ENCODE results near the gene SOCS1.

The SOCS1 gene

DNA sequence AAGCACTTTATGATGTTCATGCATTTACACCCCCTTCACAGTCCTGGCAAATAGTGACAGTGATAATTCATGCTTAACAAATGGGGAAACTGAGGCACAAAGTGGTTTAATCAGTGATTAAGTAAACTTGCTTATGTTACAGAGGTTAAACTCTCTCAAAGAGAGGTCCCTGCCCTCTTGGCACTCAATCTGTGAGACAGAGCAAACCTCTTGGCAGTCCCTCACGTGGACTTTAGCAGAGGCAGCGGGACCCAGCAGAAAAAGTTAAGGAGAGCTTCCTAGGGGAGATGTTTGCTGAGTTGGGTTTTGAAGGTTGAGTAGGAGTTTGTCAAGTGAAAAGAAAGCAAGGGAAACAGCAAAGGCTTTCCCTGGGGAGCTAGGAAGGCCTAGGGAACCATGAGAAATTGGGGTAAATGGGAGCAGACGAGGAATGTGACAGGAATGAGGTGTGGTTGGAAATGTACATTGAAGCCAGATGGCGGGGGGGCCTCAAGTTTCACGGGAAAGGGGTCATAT, 10.7 kb downstream of the SOCS1 start:
- no peak for DNase-seq (ENCODE audit: low spot score)

DNA sequence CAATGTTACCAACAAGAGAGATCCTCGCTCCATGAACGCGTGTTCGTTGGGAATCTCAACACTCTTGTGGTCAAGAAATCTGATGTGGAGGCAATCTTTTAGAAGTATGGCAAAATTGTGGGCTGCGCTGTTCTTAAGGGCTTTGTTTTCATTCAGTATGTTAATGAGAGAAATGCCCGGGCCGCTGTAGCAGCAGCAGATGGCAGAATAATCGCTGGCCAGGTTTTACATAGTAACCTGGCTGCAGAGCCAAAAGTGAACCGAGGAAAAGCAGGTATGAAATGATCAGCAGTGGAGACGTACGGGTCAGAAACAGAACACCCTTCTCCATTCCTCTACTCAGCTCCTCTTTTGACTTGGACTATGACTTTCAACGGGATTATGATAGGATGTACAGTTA, 13.3 kb downstream of the SOCS1 start:
- DNase-seq (ENCODE audit: low spot score), result no peak

DNA sequence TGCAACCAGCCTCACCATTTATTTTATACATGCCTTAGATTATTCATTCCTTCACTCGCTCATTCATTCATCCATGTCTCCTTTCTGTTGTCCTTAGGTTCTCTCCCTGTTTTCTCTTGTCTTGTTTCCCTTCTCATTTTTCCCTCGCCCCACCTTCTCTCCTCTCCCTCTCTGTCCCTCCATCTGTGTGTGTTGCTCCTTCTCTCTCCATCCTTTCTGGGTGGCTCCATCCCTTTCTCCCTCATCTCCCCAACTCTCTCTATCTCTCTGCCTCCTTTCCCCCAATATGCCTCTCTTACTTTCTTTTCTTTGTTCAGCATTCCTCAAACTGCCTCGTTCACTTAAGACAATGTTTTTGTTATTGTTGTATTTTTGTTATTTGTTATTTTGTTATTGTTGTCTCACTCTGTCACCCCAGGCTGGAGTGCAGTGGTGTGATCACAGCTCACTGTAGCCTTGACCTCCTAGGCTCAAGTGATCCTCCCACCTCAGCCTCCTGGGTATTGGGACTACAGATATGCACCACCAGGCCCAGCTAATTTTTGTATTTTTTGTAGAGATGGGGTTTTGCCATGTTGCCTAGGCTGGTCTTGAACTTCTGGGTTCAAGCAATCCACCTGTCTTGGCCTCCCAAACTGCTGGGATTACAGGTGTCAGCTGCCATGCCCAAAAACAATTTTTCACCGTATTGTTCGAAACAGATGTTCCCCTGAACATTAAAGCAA, 14.4 kb downstream of the SOCS1 start:
- no peak for DNase-seq (ENCODE audit: low spot score)

DNA sequence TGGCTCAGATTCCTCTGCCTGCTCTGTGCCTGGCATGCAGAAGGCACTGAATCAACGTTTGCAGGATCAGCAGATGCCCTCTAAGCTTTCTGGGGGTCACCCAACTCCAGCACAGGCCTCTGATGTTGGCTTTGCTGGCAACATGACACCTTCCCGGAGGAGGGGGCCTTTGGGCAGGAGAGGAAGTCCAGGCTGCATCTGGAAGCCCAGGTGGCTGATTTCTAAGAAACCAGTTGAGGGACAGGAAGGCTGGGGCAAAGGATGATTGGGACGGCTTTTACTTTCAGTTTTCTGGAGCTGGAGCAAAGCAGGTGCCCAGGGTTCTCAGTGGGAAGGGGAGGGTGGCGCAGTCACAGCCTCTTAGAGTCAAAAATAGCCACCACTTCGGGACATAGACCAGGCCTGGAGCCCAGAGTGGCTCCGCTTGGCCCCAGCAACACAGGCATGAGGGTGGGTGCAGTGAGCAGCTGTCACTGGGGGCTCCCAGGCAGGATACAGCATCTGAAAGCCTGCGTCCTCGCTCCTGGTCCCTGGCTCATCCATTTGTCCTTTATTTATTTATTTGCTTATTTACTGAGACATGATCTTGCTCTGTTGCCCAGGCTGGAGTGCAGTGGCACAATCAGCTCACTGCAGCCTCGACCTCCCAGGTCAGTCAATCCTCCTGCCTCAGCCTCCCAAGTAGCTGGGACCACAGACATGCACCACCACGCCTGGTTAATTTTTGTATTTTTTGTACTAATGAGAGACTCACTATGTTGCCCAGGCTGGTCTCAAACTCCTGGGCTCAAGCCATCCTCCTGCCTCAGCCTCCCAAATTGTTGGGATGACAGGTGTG, 15.1 kb downstream of the SOCS1 start:
- DNase-seq (ENCODE audit: low spot score), result no peak

DNA sequence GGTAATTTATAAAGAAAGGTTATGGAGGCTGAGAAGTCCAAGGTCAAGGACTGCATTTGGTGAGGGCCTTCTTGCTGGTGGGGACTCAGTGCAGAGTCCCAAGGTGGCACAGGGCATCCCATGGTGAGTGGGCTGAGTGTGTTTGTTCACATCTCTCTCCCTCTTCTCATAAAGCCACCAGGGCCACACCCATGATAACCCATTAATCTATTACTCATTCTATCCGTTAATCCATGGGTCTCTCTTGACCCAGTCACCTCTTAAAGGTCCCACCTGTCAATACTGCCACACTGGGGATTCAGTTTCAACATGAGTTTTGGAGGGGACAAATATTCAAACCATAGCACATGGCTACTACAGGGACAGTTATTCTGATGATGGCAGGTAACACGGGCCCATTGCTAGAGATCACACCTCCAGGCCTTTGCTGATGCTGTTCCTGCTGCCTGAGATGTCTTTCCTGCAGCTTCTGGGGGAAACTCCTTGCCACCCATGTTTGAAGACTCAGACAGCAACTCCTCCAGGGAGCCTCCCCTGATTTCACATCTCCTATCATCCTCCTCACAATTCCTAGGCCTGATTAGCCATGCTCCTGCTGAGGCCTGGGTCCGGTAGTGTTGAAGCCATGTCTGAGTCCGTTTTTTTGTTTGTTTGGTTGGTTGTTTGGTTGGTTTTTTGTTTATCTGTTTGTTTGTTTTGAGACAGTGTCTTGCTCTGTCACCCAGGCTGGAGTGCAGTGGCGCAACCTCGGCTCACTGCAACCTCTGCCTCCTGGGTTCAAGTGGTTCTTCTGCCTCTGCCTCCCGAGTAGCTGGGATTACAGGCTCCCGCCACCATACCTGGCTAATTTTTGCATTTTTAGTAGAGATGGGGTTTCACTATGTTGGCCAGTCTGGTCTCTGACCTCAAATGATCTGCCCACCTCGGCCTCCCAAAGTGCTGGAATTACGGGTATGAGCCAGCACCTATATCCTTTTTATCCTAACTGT, 16.1 kb downstream of the SOCS1 start:
- no peak for DNase-seq (ENCODE audit: low spot score)

DNA sequence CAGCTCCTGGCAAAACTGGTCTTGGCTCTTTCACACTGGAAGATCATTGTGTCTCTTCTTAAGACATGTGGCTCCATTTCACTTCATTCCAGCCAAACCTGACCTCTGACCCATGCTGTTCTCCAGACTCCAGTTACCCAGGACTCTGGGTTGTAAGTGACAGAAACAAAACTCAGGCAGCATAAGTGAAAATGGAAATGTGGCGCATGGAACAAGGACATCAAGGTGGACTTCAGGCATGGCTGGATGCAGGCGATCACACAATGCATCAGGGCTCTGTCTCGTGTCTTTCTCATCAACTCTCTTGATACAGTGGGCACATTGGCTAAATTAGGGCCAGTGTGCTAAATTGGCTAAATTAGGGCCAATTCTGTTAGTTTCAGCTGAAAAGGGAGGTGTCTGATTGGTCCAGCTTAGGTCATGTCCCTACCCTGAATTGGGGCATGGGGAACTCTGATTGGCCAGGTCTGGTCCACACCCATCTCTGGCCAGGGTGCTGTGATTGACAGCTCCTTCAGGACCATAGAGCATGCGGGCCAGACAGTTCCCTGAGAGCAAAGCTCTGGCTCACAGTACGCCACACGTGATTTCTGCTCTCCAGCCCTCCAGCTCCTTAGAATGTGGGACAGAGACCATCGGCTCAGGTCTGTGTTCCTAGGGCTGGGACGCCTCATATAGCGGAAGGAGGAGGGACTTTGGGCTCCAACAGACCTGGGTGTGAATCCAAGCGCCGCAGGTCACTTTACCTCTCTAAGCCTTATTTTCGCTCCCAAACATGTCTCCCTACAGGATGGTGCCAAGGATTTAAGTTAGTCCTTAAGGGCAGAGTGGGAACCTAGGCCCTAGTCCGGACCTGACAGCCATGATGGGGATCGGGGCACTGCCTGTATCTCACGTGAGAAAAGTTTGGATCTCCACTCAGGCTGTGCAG, 17.5 kb downstream of the SOCS1 start:
- no peak for DNase-seq (ENCODE audit: low spot score)

DNA sequence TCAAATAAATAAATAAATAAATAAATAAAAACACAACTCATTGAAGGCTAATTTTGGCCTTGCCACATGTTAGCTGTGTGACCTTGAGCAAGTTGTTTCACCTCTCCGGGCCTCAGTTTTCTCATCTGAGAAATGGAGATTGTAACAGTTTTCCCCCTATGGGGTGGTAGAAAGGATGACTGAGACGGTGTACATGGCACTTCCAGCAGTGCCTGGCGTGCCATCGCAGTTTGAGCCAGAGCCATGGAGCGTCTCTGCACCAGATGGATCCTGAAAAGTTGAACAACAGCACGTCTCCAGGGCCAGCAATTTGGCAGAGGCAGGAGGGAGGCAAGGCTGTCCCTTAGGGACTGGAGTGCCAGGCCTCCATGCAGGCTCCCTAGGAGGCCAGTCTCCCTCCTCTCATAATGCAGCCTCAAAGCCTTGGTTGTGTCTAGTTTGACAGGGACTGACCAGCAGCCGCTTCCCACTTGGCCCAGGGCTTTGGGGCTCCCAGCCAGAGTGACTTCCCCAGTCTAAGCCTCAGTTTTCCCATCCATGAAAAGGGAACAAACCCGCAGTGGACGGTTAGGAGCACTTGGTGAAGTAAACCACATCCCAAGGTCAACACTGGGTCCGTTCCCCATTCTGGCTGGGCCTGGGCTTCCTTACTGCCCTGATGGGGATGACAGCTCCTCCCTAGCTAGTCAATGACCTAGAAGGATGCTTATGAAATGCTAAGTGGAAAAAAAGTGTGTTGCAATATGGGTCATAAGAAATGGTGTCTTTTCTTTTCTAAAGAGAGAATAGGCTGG, 19.3 kb downstream of the SOCS1 start:
- DNase-seq (ENCODE audit: low spot score), result no peak

DNA sequence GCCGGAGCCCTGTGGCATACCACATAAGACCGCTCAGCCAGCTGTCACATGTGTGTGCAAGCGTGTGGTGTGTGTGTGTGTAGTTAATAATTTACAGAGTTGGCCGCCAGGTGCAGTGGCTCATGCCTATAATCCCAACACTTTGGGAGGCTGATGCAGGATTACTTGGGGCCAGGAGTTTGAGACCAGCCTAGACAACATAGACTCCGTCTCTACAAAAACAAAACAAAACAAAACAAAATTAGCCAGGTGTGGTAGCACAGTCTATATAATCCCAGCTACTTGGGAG, 20.4 kb downstream of the SOCS1 start:
- no peak for DNase-seq (ENCODE audit: low spot score)

DNA sequence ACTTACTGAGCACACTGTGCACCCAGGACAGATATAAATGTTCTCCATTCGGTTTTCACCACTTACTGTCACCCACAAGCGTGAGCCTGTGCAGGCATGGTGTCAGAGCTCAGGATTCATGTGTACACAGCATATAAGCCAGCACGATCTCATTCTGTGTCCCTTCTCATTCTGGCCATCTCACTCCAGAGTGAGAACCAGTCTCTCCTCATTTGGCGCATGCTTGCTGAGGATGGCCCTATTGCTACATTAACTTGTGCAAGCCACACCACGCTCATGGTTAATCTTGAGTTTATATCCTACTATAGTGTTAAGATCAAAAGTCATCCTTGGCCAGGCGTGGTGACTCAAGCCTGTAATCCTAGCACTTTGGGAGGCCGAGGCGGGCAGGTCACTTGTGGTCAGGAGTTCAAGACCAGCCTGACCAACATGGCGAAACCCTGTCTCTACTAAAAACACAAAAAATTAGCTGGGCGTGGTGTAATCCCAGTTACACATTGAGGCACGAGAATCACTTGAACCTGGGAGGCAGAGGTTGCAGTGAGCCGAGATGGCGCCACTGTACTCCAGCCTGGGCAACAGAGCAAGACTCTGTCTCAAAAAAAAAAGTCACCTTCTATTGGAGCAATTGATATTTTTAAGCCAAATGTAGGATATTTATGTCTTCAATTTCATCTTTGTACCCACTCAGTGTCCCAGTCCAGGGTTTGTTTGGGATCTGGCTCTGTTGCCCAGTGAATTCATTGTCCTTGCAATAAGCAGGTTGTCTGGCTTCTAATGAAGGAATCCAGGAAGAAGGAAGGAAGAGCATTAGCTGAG, 20.9 kb downstream of the SOCS1 start:
- no peak for DNase-seq (ENCODE audit: low spot score)

DNA sequence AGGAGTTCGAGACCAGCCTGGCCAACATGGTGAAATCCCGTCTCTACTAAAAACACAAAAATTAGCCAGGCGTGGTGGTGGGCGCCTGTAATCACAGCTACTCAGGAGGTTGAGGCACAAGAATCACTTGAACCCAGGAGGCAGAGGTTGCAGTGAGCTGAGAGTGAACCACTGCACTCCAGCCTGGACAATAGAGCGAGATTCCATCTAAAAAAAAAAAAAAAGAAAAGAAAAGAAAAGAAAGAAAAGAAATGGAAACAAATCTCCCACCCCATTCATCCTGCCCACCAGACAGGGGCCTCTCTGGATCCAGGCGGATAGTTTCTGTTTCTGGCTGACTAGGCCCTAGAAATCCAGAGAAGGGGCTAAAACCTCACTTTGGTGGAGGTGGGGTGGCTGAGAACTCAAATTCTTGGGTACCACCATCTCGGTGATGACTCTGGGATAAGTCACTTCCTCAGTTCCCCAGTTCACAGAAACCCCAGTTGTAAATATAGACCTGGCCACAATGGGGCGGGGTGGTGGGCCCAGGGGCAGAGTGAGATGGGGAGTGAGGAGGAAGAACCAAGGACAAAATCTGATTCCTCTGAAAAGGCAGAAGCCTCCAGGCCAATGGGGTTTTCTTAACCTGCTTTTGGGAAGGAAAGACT, 22.2 kb downstream of the SOCS1 start:
- DNase-seq (ENCODE audit: low spot score), result no peak

DNA sequence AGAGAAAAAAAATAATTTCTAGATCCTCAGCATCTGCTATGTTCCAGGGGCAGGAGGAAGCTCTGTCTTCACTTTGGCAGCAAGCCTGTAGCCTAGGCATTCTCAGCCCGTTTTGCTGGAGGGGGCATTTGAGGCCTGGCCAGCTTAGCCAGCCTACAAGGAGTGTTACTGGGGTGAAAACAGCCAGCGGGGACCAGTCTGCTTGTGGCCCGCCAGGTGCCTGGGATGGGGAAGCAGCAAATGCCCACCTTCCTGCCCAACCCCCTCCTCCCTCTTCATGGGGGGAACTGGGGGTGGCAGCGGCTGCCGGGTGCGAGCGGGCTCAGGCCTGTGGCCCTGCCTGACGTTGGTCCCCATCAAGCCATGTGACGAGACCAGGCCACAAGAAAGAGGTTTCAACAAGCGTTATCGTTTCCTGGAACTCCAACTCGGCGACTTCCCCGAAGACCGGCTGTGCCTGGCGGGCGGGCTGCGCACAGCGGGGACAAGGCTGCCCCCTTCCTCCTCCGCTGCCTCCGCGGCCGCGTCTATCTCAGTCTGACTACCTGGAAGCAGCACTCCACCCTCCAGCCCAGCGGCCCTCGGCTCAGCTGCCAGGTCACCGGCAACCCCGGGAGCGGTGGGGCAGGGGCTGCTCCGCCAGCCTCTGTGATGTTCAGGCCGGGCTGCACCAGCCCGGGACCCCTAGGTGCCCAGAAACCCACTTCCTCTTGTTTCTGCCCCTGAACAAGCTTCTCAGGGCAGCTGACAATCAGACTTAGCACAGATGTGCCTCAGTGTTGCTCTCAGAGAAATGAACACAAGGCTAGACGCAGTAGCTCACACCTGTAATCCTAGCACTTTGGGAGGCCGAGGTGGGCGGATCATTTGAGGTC, 22.9 kb downstream of the SOCS1 start:
- no peak for DNase-seq (ENCODE audit: low spot score)

DNA sequence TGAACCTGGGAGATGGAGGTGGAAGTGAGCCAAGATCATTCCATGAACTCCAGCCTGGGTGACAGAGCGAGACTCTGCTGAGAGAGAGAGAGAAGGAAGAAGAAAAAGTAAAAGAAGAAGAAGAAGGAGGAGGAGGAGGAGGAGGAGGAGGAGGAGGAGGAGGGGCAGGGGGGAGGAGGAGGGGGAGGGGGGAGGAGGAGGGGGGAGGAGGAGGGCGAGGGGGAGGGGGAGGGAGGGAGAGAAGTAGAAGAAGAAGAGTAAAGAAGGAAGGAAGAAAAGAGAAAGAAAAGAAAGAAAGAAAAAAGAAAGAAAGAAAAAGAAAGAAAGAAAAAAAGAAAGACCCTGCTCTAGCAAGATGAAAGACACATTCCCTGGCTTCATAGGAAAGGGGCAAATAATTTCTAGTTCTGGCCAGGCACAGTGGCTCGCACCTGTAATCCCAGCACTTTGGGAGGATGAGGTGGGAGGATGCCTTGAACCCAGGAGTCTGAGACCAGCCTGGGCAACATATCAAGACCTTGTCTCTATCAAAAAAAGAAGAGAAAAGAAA, 23.6 kb downstream of the SOCS1 start:
- no peak for DNase-seq (ENCODE audit: low spot score)

DNA sequence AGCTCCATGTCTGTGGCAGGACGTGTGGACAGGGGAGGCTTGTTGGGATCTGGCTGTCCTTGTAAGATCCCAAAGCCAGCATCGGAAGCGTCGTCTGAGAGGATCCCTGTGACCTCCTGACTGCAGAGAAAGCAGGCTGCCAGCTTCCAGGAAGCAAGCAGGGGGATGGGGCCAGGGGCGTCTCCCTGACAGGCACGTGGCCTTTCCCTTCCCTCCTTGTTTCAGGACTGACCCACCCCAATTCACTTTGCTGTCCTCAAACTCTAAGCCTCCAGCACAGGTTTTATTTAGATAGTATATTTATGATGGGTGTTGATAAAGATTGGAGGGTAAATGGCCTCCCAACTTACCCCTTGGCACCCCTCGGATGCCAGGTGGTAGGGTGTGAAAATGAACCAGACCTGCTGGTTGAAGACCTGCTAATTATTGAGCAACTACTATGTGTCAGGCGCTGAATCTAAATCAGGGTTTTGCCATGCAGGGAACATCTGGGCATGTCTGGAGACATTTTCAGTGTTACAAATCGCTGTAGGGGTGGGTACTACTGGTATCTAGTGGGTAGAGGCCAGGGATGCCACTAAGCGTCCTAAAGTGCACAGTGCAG, 24.5 kb downstream of the SOCS1 start:
- DNase-seq (ENCODE audit: low spot score), result no peak

DNA sequence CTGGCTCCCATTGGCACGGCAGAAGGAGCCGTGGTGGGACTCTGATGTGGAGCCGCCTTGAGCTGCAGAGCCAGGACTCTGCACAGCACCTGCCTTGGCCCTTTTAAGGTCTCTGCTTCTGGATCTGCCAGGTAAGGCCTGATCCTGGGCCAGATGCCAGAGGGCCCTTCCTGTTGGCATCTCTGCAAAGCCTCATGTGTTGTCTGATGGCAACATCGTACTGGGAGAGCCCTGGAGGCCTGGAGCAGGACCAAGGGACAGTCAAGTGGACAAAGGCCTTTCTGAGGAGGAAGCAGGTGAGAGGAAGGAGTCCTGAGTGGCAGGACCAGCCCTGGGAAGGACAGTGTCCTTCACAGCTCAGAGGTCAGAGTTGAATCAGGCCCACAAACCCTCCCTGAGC, 26.1 kb downstream of the SOCS1 start:
- DNase-seq (ENCODE audit: low spot score), result no peak

DNA sequence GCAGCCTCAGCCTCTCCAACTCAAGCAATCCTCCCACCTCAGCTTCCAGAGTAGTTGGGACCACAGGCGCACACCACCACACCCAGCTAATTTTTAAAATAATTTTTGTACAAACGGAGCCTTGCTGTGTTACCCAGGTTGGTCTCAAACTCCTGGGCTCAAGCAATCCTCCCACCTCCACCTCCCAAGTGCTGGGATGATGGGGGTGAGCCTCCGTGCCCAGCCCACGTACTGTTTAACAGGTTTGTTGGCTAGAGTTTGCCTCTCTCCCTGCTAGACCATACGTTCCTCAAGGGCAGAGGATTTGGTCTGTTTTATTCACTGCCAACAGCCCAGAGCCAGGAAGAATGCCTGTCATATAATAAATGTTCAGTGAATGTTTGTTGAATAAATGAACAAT, 26.6 kb downstream of the SOCS1 start:
- DNase-seq (ENCODE audit: low spot score), result no peak

DNA sequence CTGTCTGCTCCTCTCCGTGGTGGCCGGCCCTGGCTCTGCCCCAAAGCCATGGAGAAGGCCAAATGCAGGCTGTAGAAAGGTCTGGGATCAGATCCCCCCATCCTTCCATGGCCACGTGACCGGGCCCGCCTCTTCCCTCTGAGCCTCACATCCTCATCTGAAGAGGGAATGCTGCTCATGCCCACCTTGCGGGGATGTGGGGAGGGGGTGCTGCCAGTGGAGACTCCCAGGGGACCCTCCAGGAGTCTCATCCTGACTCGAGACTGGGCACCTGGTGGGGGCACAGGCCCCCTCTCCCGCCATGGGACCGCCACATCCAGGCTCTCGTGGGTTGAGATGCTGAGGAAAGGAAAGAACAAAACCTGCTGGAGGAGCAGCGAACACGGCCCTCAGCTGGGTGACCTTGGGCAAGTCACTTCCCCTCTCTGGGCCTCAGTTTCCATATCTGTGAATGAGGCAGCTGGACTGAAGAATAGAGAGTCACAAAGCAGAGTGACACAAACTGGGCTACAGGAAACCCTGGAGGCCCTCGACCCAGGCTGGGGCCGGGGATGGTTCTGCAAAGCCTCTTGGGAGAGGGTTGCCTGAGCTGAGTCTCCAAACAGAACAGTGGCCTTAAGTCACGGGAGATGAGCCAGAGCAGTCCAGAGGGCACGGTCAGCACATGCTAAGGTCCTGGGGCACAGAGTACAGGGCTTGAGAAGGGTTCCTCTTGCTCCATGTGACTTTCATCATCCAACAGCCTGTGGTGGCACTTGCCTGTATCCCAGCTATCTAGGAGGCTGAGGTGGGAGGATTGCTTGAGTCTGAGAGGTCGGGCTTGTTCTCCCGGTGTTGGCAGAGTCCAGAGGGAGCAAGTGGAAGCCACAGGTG, 30.1 kb downstream of the SOCS1 start:
- no peak for DNase-seq (ENCODE audit: low spot score)
